Measurements from ENCODE around the gene LRRC37A2. TPM values are rescaled to one million over a fixed set of nuclear protein-coding genes. Genes with fewer than 3 reads are reported as not detected.
A peak's percentile ranks its signal among the peaks of the same experiment; 100 is the strongest.
"Not testable (repeated sequence)": the region's sequence is repeated elsewhere in the genome, so short reads cannot be mapped to it uniquely, and the experiment has no call there.

LRRC37A2 gene
- total RNA-seq, result 12.4 TPM
- long read RNA-seq, partial matches to known transcripts, result 0 of 14 reads
- long read RNA-seq, other reads (novel, unspliced or antisense), result 12 of 14 reads

DNA sequence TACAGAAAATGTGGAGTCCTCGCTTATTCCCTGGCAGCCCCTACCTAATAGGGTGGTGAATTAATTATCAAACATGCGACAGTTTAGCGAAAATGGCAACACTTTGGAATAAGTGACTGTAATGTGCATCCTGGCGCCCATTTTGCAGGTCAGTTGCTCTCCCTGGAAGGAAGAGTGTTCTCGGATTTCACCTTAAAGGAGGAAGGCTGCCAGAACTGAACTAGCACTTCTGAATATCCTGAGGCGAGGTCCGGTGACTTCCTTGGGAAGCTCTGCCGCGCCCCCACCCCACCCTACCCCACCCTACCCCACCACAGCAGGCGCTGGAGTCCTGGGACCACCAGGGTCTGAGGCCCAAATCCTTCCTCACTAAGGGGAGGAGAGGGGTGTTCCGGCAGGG lies at the start of gene LRRC37A2:
Gene LRRC37A2, plus strand, starts transcription at position 301 of the 400 bp plus-strand sequence. CDS start 245 bp downstream, outside the sequence.
- DNase-seq (ENCODE audit: low spot score), result not testable (repeated sequence)

GRCh38 chr17:46467618-46468017 lies 44.6 kb upstream of the LRRC37A2 start:
- not testable (repeated sequence) for DNase-seq (ENCODE audit: low spot score)

DNA sequence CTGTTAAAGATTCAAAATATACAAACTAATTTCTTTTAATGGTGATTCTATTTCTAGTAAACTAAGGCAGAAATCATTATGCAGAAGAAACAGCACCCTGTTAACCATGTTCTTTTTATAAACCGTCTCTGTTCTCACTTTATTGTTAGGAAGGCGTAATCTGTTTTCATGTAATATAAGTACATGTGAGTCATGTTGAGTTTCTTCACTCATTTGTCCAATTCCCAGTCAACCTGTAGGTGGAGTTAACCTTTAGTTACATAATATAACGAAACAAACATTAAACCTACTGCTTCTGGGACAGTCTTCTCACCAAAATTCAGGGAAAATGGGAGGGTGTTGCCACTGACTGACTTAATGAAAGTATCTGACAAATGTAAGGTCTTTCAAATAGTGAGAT lies 37.8 kb upstream of the LRRC37A2 start:
- DNase-seq (ENCODE audit: low spot score), result not testable (repeated sequence)

DNA sequence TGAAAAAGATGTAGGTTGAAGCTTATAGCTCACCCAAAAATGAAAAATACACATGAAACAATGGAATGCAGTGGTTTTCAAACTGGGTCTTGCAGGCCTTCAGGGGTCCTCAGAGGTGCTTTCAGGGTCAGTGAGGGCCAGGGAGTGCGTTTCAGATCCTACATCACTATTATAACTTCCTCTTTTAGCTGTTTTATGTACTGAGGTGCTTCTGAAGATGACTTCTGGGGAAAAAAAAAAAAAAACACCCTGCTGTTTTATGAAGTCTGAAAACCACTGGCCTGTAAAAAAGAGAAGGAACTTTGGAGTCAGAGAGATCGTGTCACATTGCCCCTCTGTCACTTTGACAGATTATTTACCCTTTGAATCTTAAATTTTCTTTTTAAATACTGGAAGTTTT lies 36.7 kb upstream of the LRRC37A2 start:
- DNase-seq (ENCODE audit: low spot score), result not testable (repeated sequence)

DNA sequence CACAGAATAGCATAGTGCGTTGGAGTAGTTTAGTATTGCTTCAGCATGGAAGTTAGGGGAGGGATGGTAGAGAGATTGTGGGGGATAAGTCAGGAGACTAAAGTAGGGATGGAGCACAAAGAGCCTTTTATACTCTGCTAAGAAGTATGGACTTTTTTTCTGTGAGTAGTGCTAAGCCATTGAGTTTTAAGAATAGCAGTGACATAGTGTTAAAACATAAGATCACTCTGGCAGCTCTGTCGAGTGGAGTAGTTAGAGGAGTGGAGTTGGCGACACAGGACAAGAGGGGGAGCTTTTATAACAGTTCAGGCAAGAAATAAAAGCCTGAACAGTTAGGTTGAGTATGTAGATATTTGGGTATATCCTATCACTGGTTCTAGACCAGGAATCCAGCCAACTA lies 33.4 kb upstream of the LRRC37A2 start:
- DNase-seq (ENCODE audit: low spot score), result not testable (repeated sequence)

DNA sequence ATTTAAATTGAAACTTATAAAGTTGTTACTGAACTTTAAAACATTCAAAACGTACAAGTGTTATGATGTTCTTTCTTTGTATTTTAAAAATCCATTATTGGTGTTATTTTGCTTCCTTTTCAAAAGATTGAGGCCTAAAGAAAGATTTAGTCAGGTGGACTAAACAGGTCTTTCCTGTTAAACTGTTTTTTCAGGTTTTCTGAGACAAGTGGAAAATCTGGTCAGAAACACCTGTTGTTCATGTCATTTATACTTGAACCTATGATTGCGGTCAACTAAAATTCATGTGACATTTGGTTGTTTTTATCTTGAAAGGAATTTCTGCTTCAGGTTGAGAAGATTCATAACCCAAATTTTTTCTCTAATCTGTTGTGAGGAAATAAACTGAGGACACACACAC lies 31.0 kb upstream of the LRRC37A2 start:
- not testable (repeated sequence) for DNase-seq (ENCODE audit: low spot score)

GRCh38 chr17:46492021-46492420 lies 20.2 kb upstream of the LRRC37A2 start:
- peak; percentile 89 for DNase-seq (ENCODE audit: low spot score)

DNA sequence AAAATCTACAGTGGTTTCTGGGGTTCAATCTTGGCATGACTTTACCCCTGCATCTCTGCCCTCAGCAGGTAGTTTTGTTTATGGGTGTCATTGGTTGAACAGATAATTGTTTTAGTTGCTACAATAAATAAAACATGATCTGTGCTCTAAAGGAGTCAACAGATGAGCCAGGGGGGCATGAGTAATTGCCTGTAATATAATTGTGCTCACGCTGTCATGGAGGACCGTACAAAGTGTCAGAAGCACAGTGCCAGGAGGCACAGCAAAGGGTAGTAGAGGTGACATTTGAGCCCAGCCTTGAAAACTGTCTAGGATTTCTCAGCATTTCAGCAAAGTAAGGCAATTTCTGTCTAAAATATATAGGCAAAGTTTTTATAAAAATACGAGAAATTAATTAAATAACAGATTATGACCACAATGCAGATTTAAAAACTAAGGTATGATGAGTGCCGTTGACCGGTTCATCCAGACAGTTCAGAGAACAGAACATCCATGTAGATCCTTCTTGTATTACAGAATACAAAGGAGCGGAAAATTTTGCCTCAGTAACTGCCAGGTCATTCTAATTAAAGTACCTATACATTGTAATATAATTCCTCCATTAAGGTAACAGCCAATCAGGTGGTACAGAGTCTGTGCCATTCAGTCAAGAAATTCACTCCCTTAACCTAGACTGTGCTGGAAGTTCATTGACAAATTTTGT lies 12.7 kb upstream of the LRRC37A2 start:
- not testable (repeated sequence) for DNase-seq (ENCODE audit: low spot score)

GRCh38 chr17:46505896-46506295 lies 6.4 kb upstream of the LRRC37A2 start:
- peak; percentile 62 for DNase-seq (ENCODE audit: low spot score)

GRCh38 chr17:46534716-46535115 lies 22.4 kb downstream of the LRRC37A2 start:
- DNase-seq (ENCODE audit: low spot score), result peak; percentile 89

DNA sequence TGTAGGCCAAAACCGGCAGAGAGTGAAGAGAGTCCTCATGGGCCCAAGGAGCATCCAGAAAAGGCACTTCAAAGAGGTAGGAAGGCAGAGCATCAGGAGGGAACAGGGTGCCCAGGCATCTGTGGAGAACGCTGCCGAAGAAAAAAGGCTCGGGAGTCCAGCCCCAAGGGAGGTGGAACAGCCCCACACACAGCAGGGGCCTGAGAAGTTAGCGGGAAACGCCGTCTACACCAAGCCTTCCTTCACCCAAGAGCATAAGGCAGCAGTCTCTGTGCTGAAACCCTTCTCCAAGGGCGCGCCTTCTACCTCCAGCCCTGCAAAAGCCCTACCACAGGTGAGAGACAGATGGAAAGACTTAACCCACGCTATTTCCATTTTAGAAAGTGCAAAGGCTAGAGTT lies 36.3 kb downstream of the LRRC37A2 start:
- DNase-seq (ENCODE audit: low spot score), result peak; percentile 67

DNA sequence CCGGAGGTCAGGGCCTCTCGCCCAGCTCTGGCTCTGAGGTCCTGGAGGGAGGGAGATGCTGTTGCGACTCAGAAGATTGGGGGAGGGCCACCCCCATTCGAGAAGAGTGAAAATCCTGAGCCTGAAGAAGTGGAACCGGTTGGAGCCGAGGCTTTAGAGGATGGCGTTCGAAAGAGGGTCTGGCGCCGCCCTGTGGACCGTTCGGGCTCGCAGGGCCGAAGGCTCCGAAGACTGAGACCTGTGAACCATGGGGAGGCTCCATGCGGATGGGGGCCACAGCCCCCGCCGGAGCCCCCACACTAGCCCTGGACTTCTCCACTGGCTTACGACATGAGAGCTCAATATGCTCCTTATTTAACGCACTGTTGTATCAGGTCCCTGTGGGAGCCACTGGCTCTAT lies 46.9 kb downstream of the LRRC37A2 start:
- not testable (repeated sequence) for DNase-seq (ENCODE audit: low spot score)

- DNase-seq (ENCODE audit: low spot score), result not testable (repeated sequence)
These were observed 47.8 kb downstream of the LRRC37A2 start for GRCh38 chr17:46560048-46560447.

DNA sequence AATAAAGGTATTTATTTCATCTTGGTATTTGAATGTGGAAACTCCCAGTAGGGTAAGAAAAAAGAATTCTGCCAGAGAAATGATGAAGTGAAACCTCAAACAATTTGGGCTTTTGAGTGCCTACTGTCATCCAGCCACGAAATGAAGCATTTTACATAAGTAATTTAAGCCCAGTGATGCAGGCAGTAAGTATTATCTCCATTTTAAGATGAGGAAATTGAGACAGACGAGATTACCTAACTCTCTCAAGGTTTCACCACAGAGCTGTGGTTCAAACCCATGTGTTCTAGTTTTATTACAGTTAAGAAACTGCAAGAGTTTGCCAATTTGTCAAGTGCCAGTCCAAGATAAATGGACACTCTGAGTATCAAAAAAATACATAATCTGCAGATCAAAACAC lies 54.0 kb downstream of the LRRC37A2 start:
- not testable (repeated sequence) for DNase-seq (ENCODE audit: low spot score)

- not testable (repeated sequence) for DNase-seq (ENCODE audit: low spot score)
These were observed 54.7 kb downstream of the LRRC37A2 start for GRCh38 chr17:46566980-46567379.

GRCh38 chr17:46571796-46572195 lies 59.5 kb downstream of the LRRC37A2 start:
- DNase-seq (ENCODE audit: low spot score), result not testable (repeated sequence)

- peak; percentile 92 for DNase-seq (ENCODE audit: low spot score)
These were observed 67.1 kb downstream of the LRRC37A2 start, which contains the start of gene ARL17A for GRCh38 chr17:46579083-46580075. Gene ARL17A (minus strand): TSS chr17:46579691. CDS start chr17:46576322, 3,369 bp downstream.

GRCh38 chr17:46580082-46580481 lies 67.8 kb downstream of the LRRC37A2 start:
- DNase-seq (ENCODE audit: low spot score), result not testable (repeated sequence)

DNA sequence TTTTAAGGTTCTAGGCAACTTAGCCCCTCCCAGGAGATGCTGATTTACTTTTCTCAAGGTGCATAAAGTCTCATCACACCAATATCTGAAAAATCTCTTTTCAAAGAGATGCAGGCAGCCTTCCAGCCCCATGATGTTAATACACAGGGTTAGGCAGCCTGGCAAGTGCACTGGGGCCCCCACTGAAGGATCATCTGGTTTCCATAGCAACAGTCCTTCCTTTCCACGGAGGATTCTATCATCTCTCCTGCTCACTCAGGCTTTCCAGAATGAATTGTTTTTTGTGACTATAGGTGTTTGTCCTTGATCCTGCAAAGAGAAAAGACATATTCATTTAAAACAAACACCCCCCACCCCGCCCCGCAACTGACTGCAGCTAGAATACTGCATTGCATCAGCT lies 73.2 kb downstream of the LRRC37A2 start:
- DNase-seq (ENCODE audit: low spot score), result not testable (repeated sequence)

DNA sequence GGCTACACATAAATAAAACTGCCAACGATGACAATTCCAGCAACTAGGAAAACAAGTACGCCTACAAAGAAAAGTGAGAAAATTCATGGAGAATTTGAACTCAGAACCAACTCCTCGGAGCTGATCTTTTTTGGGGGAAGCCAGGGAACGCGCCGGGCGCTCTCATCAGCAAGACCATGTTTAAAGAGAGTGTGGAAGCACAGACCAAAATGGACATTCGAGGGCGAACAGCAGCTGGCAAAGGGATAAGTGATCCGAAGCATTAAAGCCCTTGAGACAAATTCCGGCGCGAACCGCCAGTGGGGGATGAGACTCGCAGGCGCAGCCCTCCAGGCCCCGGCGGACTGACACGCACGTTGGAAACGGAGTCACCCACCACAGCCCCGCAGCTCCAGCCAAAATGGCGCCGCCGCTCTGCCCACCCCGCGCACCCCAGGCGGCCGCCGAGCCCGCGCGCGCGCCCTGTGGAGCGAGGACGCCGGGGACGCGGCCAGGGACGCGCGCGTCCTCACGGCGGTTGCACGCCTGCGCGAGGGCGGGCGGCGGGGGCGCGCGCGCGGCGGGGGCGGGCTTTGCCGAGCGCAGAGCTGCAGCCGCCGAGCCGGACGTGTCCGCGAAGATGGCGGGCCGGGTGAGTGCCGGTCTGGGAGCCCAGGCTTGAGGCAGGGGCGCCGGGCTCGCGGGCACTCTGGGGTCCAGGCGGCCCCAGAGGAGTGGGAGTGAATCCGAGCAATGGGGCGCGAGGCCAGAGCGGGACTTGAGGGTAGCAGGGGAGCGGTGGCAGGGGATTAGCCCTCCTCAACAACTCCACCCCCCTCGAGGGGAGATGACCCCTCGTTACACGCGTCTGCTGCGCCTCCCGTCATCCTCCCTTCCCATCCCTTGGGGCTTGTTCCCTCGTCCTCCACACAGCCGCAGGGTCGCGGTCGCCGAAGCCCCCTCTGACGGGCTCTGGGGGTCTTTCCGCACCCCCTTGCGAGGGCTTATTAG lies 78.2 kb downstream of the LRRC37A2 start, which contains the start of gene NSF:
Gene NSF, plus strand, starts transcription at position 513 of the 990 bp plus-strand sequence. Its CDS starts 107 bp downstream, at position 620.
- DNase-seq (ENCODE audit: low spot score), result not testable (repeated sequence)
